GM12878 (cell line): ENCODE results near the gene LHCGR.

Experiments
- GABPA ChIP-seq: IDR thresholded peaks from 2 replicates; pipeline ENCODE4 v1.6.1; 2014; ENCODE audit warnings: antibody characterized with exemption, low read depth, mild to moderate bottlenecking, inconsistent platforms
- POLR2A ChIP-seq: IDR thresholded peaks from 2 replicates; pipeline ENCODE4 v1.6.1; 2011; ENCODE audit warnings: low read depth, mild to moderate bottlenecking, low read length
- TF ChIP-seq, protein P1 (sequence below): fragments of 450-650 bp; formaldehyde crosslinking; IDR thresholded peaks from 2 replicates; pipeline ENCODE4 v1.4.0; 2022; ENCODE audit warnings: mild to moderate bottlenecking, moderate library complexity
- TF ChIP-seq, protein P2 (sequence below), 3 experiments: IDR thresholded peaks in 2 of 3; conservative IDR thresholded peaks in 1 of 3; 2 replicates each; pipeline ENCODE4 v1.5.1; 2011; ENCODE audit warnings: low read depth in 3 of 3, low read length in 3 of 3, mild to moderate bottlenecking in 3 of 3, control low read depth in 2 of 3, moderate library complexity in 2 of 3, inconsistent platforms in 1 of 3, mixed read lengths in 1 of 3; ENCODE audit not compliant: control insufficient read depth in 2 of 3, insufficient read depth in 1 of 3; ENCODE audit errors: extremely low read depth in 1 of 3
- TF ChIP-seq, protein P3 (sequence below): fragments of 450-650 bp; IDR thresholded peaks from 2 replicates; pipeline ENCODE4 v1.6.1; 2017; ENCODE audit warnings: mild to moderate bottlenecking, moderate library complexity
- TF ChIP-seq, protein P4 (sequence below): fragments of 450-650 bp; IDR thresholded peaks from 2 replicates; pipeline ENCODE4 v1.6.1; 2017; ENCODE audit warnings: mild to moderate bottlenecking, low read depth, inconsistent platforms; ENCODE audit not compliant: poor library complexity, severe bottlenecking

DNA sequence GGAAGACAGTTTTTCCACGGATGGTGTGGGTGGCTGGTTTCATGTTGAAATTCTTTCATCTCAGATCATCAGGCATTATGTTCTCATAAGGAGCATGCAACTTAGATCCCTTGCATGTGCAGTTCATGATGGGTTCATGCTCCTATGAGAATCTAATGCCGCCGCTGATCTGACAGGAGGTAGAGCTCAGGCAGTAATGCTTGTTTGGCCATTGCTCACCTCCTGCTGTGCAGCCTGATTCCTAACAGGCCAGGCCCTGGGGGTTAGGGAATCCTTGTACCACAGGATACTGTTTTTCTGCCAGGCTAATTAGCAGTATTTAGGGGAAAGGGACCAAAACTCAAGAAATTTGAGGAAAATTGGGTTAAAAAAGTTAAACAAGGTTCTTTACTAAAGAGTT, 5.3 kb upstream of the LHCGR start:
- no peak for TF ChIP-seq POLR2A
- no peak for TF ChIP-seq GABPA
- TF ChIP-seq, protein P1, sequence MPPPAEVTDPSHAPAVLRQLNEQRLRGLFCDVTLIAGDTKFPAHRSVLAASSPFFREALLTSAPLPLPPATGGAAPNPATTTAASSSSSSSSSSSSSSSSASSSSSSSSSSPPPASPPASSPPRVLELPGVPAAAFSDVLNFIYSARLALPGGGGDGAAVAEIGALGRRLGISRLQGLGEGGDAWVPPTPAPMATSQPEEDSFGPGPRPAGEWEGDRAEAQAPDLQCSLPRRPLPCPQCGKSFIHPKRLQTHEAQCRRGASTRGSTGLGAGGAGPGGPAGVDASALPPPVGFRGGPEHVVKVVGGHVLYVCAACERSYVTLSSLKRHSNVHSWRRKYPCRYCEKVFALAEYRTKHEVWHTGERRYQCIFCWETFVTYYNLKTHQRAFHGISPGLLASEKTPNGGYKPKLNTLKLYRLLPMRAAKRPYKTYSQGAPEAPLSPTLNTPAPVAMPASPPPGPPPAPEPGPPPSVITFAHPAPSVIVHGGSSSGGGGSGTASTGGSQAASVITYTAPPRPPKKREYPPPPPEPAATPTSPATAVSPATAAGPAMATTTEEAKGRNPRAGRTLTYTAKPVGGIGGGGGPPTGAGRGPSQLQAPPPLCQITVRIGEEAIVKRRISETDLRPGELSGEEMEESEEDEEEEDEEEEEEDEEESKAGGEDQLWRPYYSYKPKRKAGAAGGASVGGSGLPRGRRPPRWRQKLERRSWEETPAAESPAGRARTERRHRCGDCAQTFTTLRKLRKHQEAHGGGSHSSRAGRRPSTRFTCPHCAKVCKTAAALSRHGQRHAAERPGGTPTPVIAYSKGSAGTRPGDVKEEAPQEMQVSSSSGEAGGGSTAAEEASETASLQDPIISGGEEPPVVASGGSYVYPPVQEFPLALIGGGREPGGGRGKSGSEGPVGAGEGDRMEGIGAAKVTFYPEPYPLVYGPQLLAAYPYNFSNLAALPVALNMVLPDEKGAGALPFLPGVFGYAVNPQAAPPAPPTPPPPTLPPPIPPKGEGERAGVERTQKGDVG, result no peak
- TF ChIP-seq, protein P2, sequence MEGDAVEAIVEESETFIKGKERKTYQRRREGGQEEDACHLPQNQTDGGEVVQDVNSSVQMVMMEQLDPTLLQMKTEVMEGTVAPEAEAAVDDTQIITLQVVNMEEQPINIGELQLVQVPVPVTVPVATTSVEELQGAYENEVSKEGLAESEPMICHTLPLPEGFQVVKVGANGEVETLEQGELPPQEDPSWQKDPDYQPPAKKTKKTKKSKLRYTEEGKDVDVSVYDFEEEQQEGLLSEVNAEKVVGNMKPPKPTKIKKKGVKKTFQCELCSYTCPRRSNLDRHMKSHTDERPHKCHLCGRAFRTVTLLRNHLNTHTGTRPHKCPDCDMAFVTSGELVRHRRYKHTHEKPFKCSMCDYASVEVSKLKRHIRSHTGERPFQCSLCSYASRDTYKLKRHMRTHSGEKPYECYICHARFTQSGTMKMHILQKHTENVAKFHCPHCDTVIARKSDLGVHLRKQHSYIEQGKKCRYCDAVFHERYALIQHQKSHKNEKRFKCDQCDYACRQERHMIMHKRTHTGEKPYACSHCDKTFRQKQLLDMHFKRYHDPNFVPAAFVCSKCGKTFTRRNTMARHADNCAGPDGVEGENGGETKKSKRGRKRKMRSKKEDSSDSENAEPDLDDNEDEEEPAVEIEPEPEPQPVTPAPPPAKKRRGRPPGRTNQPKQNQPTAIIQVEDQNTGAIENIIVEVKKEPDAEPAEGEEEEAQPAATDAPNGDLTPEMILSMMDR (IDR thresholded peaks at IDR 0.05 in 2 of 3, conservative IDR thresholded peaks at IDR 0.05 in 1 of 3; ENCODE audit: control insufficient read depth in 2 of 3, extremely low read depth in 1 of 3, insufficient read depth in 1 of 3, low read depth in 3 of 3, low read length in 3 of 3), result no peak
- TF ChIP-seq, protein P3, sequence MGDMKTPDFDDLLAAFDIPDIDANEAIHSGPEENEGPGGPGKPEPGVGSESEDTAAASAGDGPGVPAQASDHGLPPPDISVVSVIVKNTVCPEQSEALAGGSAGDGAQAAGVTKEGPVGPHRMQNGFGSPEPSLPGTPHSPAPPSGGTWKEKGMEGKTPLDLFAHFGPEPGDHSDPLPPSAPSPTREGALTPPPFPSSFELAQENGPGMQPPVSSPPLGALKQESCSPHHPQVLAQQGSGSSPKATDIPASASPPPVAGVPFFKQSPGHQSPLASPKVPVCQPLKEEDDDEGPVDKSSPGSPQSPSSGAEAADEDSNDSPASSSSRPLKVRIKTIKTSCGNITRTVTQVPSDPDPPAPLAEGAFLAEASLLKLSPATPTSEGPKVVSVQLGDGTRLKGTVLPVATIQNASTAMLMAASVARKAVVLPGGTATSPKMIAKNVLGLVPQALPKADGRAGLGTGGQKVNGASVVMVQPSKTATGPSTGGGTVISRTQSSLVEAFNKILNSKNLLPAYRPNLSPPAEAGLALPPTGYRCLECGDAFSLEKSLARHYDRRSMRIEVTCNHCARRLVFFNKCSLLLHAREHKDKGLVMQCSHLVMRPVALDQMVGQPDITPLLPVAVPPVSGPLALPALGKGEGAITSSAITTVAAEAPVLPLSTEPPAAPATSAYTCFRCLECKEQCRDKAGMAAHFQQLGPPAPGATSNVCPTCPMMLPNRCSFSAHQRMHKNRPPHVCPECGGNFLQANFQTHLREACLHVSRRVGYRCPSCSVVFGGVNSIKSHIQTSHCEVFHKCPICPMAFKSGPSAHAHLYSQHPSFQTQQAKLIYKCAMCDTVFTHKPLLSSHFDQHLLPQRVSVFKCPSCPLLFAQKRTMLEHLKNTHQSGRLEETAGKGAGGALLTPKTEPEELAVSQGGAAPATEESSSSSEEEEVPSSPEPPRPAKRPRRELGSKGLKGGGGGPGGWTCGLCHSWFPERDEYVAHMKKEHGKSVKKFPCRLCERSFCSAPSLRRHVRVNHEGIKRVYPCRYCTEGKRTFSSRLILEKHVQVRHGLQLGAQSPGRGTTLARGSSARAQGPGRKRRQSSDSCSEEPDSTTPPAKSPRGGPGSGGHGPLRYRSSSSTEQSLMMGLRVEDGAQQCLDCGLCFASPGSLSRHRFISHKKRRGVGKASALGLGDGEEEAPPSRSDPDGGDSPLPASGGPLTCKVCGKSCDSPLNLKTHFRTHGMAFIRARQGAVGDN, result no peak
- TF ChIP-seq, protein P4, sequence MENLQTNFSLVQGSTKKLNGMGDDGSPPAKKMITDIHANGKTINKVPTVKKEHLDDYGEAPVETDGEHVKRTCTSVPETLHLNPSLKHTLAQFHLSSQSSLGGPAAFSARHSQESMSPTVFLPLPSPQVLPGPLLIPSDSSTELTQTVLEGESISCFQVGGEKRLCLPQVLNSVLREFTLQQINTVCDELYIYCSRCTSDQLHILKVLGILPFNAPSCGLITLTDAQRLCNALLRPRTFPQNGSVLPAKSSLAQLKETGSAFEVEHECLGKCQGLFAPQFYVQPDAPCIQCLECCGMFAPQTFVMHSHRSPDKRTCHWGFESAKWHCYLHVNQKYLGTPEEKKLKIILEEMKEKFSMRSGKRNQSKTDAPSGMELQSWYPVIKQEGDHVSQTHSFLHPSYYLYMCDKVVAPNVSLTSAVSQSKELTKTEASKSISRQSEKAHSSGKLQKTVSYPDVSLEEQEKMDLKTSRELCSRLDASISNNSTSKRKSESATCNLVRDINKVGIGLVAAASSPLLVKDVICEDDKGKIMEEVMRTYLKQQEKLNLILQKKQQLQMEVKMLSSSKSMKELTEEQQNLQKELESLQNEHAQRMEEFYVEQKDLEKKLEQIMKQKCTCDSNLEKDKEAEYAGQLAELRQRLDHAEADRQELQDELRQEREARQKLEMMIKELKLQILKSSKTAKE, result no peak
